MM.1S (cell line): ENCODE data around the gene SAFB2.

Experiments
- DNase-seq: peaks from one replicate; pipeline ENCODE4 v3.0.0-alpha.2; 2015
- H2AFZ ChIP-seq: fragments of 300-600 bp; sonication (generic); 2 replicates; pipeline ENCODE4 v1.6.0; 2016; ENCODE audit warnings: antibody characterized with exemption, low read length
- H3F3A ChIP-seq: fragments of 300-600 bp; sonication (generic); 2 replicates; pipeline ENCODE4 v1.6.1; 2016; ENCODE audit warnings: mild to moderate bottlenecking, antibody characterized with exemption, low read length, moderate library complexity, mixed read lengths; ENCODE audit not compliant: insufficient read depth
- H3K27ac ChIP-seq: fragments of 300-600 bp; sonication (generic); 2 replicates; pipeline ENCODE4 v1.5.1; 2016; ENCODE audit warnings: mild to moderate bottlenecking, low read length
- H3K27me3 ChIP-seq: fragments of 300-600 bp; sonication (generic); replicated peaks from 2 replicates; pipeline ENCODE4 v1.6.0; 2016; ENCODE audit warnings: low read length; ENCODE audit not compliant: insufficient read depth
- H3K36me3 ChIP-seq: fragments of 300-600 bp; sonication (generic); replicated peaks from 2 replicates; pipeline ENCODE4 v1.6.1; 2016; ENCODE audit warnings: mild to moderate bottlenecking, low read length, mixed read lengths; ENCODE audit not compliant: insufficient read depth
- H3K4me1 ChIP-seq: fragments of 300-600 bp; sonication (generic); 2 replicates; pipeline ENCODE4 v1.6.1; 2016; ENCODE audit warnings: low read length, mixed read lengths
- H3K4me2 ChIP-seq: fragments of 300-600 bp; sonication (generic); 2 replicates; pipeline ENCODE4 v1.6.0; 2016; ENCODE audit warnings: low read depth, low read length
- H3K4me3 ChIP-seq: fragments of 300-600 bp; sonication (generic); 2 replicates; pipeline ENCODE4 v1.5.1; 2016; ENCODE audit warnings: low read length, mixed read lengths
- H3K79me2 ChIP-seq: fragments of 300-600 bp; sonication (generic); 2 replicates; pipeline ENCODE4 v1.6.1; 2016; ENCODE audit warnings: mixed run types, low read length, mixed read lengths
- H3K9ac ChIP-seq: fragments of 300-600 bp; sonication (generic); 2 replicates; pipeline ENCODE4 v1.6.1; 2016; ENCODE audit warnings: low read length, mixed read lengths
- H3K9me2 ChIP-seq: fragments of 300-600 bp; sonication (generic); replicated peaks from 2 replicates; pipeline ENCODE4 v1.6.1; 2016; ENCODE audit warnings: mild to moderate bottlenecking, low read length, mixed read lengths; ENCODE audit not compliant: insufficient read depth
- H3K9me3 ChIP-seq: fragments of 300-600 bp; sonication (generic); replicated peaks from 2 replicates; pipeline ENCODE4 v1.6.1; 2016; ENCODE audit warnings: mild to moderate bottlenecking, low read length, mixed read lengths; ENCODE audit not compliant: insufficient read depth
- H4K20me1 ChIP-seq: fragments of 300-600 bp; sonication (generic); 2 replicates; pipeline ENCODE4 v1.6.1; 2016; ENCODE audit warnings: mild to moderate bottlenecking, low read length, moderate library complexity, mixed read lengths; ENCODE audit not compliant: insufficient read depth
- EZH2 ChIP-seq: fragments of 300-600 bp; sonication (generic); optimal IDR thresholded peaks from 2 replicates; pipeline ENCODE3; 2017; ENCODE audit warnings: low read depth, mild to moderate bottlenecking, antibody characterized with exemption, low read length, mixed read lengths
- EZH2phosphoT487 ChIP-seq: fragments of 300-600 bp; sonication (generic); IDR thresholded peaks from 2 replicates; pipeline ENCODE4 v1.6.1; 2018; ENCODE audit warnings: antibody characterized with exemption, low read length
- TF ChIP-seq, protein P1 (sequence below): fragments of 300-600 bp; sonication (generic); IDR thresholded peaks from 2 replicates; pipeline ENCODE4 v1.5.1; 2016; ENCODE audit warnings: antibody characterized with exemption, low read length, mixed read lengths

SAFB2 gene

DNA sequence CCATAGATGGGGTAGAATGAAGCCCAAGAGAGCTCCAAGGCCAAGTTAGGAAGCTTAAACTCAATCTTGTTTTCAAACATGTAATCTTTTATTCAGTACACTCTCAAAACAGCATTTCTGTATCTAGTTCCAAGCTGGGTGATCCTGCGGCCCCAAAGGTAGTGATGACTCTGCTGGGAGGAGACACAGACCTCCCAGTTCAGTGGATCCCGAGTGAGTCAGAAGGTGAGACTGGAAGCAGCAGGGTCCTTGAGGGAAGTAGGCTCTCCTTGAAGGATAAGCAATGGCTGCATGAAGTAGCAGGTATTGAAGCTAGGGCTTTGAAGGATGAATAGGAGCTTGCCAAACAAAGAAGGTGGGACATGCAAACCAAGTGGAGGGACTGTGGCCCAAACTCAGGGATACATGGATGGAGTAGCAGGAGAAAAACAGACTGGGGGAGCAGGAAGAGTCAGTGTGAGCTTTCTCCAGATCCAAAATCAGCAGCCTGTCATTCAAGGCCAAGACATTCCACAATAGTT is 64.4 kb downstream of the SAFB2 start:
- no peaks in the 10 kb centered on the region for H3K4me1 ChIP-seq
- no peaks in the 10 kb centered on the region for H3K9me3 ChIP-seq
- no peak for DNase-seq
- no peaks in the 10 kb centered on the region for H3K79me2 ChIP-seq
- H3K9me2 ChIP-seq: no peaks in the 10 kb centered on the region
- no peak overlapping the region for H3K9ac ChIP-seq
- H3K4me3 ChIP-seq: no peak overlapping the region
- no peaks in the 10 kb centered on the region for H4K20me1 ChIP-seq
- TF ChIP-seq EZH2phosphoT487 (no peak), EZH2 (no peak)
- TF ChIP-seq, protein P1, sequence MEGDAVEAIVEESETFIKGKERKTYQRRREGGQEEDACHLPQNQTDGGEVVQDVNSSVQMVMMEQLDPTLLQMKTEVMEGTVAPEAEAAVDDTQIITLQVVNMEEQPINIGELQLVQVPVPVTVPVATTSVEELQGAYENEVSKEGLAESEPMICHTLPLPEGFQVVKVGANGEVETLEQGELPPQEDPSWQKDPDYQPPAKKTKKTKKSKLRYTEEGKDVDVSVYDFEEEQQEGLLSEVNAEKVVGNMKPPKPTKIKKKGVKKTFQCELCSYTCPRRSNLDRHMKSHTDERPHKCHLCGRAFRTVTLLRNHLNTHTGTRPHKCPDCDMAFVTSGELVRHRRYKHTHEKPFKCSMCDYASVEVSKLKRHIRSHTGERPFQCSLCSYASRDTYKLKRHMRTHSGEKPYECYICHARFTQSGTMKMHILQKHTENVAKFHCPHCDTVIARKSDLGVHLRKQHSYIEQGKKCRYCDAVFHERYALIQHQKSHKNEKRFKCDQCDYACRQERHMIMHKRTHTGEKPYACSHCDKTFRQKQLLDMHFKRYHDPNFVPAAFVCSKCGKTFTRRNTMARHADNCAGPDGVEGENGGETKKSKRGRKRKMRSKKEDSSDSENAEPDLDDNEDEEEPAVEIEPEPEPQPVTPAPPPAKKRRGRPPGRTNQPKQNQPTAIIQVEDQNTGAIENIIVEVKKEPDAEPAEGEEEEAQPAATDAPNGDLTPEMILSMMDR: no peak
- H3K27me3 ChIP-seq: peaks cover 97% of the 10 kb centered on the region
- H3F3A ChIP-seq: no peaks in the 10 kb centered on the region
- H3K36me3 ChIP-seq: no peaks in the 10 kb centered on the region
- no peak overlapping the region for H3K27ac ChIP-seq
- H3K4me2 ChIP-seq: no peak overlapping the region
- no peak overlapping the region for H2AFZ ChIP-seq

DNA sequence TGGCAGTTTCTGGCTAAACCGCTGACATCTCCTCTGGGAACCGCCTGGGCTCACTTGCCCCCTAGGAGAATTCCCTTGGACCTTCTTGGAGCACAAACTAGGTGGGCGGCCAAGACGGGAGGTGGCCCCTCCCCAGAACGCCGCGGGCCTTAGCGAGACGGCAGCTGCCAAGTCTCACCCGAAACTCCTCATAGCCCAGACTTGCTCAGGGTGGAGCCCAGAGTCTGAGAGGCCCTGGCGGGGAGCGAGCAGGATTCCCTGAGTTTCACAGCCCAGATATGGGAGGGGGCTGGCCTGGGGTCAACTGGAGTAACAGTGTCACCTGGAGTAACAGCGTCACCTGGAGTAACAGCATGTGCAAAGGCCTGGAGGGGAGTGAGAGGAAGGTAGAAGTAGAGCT is 64.9 kb downstream of the SAFB2 start:
- no peak overlapping the region for H2AFZ ChIP-seq
- peaks cover 95% of the 10 kb centered on the region for H3K27me3 ChIP-seq
- H3F3A ChIP-seq: no peaks in the 10 kb centered on the region
- H3K9me3 ChIP-seq: no peaks in the 10 kb centered on the region
- no peak overlapping the region for H3K4me2 ChIP-seq
- H3K4me3 ChIP-seq: no peak overlapping the region
- H3K27ac ChIP-seq: no peak overlapping the region
- no peaks in the 10 kb centered on the region for H3K4me1 ChIP-seq
- TF ChIP-seq, protein P1: no peak
- H3K9me2 ChIP-seq: no peaks in the 10 kb centered on the region
- no peaks in the 10 kb centered on the region for H3K79me2 ChIP-seq
- no peaks in the 10 kb centered on the region for H3K36me3 ChIP-seq
- no peak for DNase-seq
- H3K9ac ChIP-seq: no peak overlapping the region
- no peaks in the 10 kb centered on the region for H4K20me1 ChIP-seq

DNA sequence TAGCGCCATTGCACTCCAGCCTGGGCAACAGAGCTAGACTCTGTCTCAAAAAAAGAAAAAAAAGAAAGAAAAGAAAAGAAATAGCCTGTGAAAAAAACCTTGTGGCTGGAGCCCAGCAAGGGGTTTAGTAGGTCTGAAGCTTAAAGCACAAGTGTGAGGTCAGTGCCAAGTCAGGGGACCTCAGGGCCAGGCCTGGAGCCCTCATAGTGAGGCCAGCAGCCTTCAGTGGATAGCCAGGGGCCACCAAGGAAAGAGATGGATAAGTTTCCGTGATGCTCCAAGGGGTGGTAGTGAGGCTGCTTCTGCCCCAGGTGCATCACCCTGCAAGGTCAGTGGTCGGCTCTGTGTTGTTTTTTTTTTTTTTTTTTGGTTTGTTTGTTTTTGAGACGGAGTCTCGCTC is 67.7 kb downstream of the SAFB2 start:
- Histone ChIP-seq H4K20me1 (no peaks in the 10 kb centered on the region), H3F3A (no peaks in the 10 kb centered on the region), H3K36me3 (no peaks in the 10 kb centered on the region), H3K4me2 (no peak overlapping the region), H3K4me3 (no peak overlapping the region), H3K27ac (no peak overlapping the region), H3K9me2 (no peaks in the 10 kb centered on the region), H3K79me2 (no peaks in the 10 kb centered on the region), H2AFZ (no peak overlapping the region), H3K9ac (no peak overlapping the region), H3K4me1 (no peaks in the 10 kb centered on the region), H3K9me3 (no peaks in the 10 kb centered on the region), H3K27me3 (peaks cover 76% of the 10 kb centered on the region)
- no peak for DNase-seq
- no peak for TF ChIP-seq EZH2

DNA sequence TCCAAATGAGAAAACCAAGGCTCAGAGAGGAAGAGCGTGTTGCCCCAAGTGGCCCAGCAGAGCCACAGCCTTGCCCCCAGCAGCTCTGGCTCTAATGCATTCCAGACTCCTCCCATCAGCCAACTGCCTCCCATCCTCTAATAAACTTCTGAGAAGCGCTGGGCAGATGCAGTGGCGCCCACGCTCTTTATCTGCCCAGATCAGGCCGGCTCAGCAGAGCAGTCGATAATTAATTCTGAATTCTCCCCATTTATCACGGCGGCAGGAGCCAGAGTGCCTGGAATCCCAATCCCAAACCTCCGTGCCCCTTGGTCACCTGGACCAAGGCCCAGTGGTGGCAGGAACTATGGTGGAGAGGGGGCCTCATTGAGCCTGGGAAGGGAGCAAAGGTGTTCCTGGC is 68.7 kb downstream of the SAFB2 start:
- TF ChIP-seq EZH2phosphoT487 (no peak), EZH2 (no peak)
- TF ChIP-seq, protein P1: no peak

More for the DNA sequence above, 68.7 kb downstream of the SAFB2 start:
- no peak for DNase-seq
- H3K4me1 ChIP-seq: no peaks in the 10 kb centered on the region
- H3K9ac ChIP-seq: no peak overlapping the region
- no peaks in the 10 kb centered on the region for H3K36me3 ChIP-seq
- no peaks in the 10 kb centered on the region for H3F3A ChIP-seq
- no peaks in the 10 kb centered on the region for H3K79me2 ChIP-seq
- H3K4me2 ChIP-seq: no peak overlapping the region
- H3K27ac ChIP-seq: no peak overlapping the region
- no peaks in the 10 kb centered on the region for H3K9me3 ChIP-seq
- peaks cover 76% of the 10 kb centered on the region for H3K27me3 ChIP-seq
- no peak overlapping the region for H3K4me3 ChIP-seq
- H3K9me2 ChIP-seq: no peaks in the 10 kb centered on the region
- H4K20me1 ChIP-seq: no peaks in the 10 kb centered on the region
- H2AFZ ChIP-seq: no peak overlapping the region
